Gastroesophageal sphincter (tissue), 3 donors: ENCODE measurements around the gene ABL2.

Experiments used
- POLR2A ChIP-seq, 2 donors: fragments of 450-650 bp; IDR thresholded peaks; one replicate each; pipeline ENCODE4 v1.6.1; 2017; ENCODE audit warnings: antibody characterized with exemption in 2 of 2, mild to moderate bottlenecking in 2 of 2, moderate library complexity in 1 of 2
- TF ChIP-seq, protein P1 (sequence below), 4 experiments: fragments of 200-600 bp in 2 of 4; fragments of 450-650 bp in 2 of 4; sonication (generic) in 1 of 4; IDR thresholded peaks; one replicate each; pipeline ENCODE4 v1.5.1; 2017 to 2019; ENCODE audit warnings: antibody characterized with exemption in 4 of 4, mild to moderate bottlenecking in 2 of 4, moderate library complexity in 2 of 4

DNA sequence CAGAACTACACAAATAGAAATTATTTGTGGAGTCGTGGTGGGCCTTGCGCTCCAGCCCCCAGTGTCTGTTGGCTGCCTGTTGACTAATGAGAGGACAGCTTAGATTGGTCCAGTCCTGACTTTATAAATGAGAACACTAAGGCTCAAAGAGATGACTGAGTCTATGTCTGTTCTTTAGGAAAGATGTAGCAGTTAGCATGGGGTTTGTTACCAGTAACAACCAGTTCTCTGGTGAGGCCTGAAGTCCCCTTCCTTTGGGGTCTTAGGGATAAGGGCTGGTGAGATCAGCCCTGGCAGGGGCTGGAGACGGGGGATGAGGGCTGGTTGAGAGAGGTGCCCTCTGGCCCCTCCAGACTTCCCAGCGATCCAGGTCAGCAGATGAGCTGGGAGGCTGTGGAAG is 138.6 kb downstream of the ABL2 start:
- TF ChIP-seq, protein P1, sequence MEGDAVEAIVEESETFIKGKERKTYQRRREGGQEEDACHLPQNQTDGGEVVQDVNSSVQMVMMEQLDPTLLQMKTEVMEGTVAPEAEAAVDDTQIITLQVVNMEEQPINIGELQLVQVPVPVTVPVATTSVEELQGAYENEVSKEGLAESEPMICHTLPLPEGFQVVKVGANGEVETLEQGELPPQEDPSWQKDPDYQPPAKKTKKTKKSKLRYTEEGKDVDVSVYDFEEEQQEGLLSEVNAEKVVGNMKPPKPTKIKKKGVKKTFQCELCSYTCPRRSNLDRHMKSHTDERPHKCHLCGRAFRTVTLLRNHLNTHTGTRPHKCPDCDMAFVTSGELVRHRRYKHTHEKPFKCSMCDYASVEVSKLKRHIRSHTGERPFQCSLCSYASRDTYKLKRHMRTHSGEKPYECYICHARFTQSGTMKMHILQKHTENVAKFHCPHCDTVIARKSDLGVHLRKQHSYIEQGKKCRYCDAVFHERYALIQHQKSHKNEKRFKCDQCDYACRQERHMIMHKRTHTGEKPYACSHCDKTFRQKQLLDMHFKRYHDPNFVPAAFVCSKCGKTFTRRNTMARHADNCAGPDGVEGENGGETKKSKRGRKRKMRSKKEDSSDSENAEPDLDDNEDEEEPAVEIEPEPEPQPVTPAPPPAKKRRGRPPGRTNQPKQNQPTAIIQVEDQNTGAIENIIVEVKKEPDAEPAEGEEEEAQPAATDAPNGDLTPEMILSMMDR (IDR thresholded peaks at IDR 0.05) = no peak
- no peak for TF ChIP-seq POLR2A (IDR thresholded peaks at IDR 0.05)
